NCI-H128 (cell line): Measurements from ENCODE around the gene IL19.
"Not testable (repeated sequence)": the region's sequence is repeated elsewhere in the genome, so short reads cannot be mapped to it uniquely, and the experiment has no call there.

Experiments
- DNase-seq: peaks from one replicate; lab custom pipeline; 2025; ENCODE audit not compliant: unreplicated experiment; lab: John Stamatoyannopoulos, UW

Gene IL19

DNA sequence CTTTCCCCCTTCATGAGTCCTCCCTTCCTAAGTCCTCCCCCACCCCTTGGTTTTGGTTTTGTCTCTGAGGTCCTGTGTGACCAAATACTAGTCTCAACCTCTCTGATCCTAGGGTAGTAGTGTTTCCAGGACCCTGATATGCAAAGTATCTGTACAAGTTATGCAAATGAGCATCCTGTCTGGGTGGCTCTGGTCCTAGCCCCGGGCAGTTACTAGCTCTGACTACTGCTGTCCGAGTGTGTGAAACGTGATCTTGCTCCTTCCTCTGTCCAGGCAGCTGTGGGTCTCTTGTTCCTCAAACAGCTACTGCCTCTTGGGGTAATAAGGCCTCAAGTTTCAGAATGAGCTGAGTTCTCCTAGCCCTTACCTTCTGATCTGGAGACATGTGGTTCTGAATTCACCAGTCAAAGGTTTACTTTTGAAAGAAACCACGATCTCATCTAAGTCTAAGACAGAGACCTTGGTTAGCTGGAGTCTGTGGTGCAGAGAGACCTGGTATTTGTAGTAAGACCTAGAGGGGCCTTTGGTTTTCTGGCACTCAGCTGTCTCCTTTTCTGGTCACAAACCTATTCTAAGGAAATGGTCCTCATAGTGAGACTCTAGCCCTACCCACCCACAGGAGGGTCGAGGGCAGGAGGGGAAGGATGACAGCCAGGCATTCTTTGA lies 31.0 kb upstream of the IL19 start:
- no peak for DNase-seq

DNA sequence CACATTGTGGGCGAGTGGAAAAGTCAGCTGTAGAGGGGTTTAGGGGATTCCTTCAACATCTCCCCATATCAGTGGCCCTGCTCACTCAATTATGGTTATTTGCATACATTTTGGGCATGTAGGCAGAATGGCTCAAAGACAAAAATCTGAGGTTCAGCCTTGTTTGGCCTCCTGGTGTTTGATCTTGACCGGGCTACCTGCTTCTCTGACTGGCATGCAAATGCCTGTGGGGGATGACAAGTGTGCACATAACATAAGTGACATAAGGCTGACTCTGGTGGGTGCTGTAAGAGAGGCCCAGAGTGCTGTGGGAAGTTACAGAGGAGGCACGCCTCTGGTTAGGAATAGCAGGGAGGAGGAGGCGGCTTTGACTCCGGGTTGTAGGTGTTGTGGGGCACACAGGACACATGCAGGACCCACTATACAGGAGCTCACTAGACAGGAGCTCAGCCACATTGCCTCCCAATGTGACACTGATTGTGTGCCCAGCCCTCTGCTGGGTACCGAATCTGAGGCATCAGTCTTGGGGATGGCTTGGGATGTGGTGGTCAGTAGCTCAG lies 29.4 kb upstream of the IL19 start:
- no peak for DNase-seq

DNA sequence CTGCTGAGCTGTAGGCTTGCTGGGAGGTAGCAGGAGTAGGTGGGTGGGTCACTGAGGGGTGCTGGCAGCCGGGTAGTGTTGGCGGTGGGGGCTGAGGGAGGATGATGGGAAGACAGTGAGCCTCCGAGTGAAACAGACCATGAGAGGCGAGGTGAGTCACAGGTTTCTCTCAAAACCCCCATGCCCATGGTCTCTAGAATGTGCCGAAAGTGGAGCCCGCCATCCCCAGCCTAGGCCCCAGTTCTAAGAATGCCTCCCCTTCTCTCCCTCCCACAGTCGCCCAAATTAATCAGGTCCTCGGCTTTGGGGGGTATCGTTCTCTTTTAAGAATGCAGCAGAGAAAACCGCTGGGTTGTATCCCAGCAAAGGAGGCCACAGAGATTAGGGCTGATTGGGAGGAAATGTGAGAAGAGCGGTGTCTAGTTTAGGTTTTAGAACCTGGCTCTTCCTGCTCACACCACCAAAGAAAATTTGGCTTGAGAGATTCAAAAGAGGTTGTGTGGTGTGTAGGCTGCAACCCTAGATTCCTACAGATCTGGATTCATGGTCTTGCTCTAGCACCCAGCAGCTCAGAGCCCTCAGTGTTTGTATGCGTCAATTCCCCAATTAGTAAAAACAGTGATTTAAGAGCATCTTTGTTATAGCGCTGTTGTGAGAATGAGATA lies 27.7 kb upstream of the IL19 start:
- DNase-seq: no peak

DNA sequence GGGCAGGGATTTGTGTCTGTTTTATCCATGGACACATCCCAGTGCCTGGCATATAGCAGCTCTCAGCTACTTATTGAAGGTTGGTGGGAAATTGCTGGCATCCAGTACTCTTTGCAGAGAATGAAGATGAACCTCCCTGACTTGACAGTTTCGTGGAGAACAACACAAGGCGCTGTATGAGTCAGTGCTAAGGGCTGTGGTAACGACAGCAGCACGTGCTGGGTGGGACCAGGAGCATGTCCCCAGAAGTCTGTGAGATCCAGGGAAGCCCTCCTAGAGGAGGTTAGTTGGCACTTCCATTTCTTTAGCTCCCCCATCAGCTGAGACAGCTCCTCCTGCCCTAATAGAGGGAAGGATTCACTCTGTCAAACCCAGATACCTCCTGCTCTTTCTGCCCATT lies 25.9 kb upstream of the IL19 start:
- DNase-seq: no peak

DNA sequence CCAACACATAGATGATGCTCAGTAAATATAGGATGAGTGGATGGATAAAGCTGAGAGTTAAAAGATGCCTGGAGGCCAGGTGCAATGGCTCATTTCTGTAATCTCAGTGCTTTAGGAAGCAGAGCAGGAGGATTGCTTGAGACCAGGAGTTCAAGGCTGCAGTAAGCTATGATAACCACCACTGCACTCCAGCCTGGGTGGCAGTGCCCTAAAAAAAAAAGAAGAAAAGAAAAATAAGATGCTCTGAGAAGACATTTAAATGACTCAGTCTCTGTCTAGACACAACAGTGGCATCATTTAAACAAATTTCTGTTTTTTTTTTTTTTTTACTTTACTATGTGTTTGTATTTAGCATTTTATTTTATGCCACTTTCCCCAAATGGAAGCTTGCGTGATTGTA lies 25.3 kb upstream of the IL19 start:
- DNase-seq: no peak

DNA sequence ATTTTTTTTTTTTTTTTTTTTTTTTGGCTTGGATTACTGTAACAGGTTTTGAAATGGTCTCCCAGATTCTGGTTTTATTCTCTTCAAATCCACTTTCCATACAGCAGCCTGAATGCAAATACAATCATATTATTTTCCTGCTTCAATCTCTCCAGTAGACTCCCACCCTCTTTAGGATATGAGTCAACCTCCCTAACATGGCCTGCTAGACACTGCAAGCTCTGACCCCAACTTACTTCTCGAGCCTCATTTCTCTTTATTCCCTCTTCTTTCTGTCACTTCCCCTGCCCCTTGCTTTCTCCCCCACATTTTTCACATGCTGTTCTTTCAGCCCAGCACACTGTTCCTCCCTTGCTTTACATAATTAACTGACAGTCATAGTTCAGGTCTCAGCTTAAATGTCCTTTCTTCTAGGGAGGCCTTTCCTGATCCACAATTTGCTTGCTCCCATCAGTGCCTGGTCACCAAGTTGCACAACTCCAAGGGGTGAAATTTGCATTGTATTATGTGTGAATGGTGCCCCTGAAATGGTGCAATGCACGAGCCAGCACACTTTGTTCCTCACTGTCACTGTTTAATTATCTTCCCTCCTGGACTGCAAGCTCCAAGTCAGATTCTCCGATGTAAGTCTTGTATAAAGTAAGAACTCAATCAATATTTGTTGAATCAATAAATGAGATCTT lies 22.1 kb upstream of the IL19 start:
- DNase-seq: no peak

DNA sequence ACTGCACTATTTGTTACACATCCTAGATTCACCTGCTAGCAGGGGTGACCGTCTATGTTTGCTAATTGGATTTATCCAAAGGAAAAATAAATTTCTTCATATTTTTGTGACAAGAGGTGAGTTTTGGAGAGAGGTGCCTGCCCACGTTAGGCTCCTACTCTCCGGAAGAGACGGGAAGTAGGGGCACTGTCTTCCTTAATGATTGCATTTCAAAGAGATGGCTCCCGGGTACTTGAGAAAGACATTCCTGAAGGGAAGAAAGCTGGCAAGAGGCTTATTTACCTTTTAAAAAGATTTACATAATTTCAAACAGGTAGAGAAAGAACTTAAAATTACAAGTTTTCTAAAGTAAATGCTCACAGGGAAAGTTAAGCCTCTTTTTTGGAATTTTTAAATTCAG lies 18.7 kb upstream of the IL19 start:
- DNase-seq: no peak

DNA sequence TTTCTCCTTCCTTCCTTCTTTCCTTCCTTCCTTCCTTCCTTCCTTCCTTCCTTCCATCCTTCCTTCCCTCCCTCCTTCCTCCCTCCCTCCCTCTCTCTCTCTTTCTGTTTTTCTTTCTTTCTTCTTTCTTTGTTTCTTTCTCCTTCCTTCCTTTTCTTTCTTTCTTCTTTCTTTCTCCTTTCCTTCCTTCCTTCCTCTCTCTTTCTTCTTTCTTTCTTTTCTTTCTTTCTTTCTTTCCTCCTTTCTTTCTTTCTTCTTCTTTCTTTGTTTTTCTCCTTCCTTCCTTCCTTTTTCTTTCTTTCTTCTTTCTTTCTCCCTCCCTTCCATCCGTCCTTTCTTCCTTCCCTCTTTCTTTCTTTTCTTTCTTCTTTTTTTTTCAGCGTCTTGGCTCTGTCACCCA lies 18.1 kb upstream of the IL19 start:
- DNase-seq: no peak

DNA sequence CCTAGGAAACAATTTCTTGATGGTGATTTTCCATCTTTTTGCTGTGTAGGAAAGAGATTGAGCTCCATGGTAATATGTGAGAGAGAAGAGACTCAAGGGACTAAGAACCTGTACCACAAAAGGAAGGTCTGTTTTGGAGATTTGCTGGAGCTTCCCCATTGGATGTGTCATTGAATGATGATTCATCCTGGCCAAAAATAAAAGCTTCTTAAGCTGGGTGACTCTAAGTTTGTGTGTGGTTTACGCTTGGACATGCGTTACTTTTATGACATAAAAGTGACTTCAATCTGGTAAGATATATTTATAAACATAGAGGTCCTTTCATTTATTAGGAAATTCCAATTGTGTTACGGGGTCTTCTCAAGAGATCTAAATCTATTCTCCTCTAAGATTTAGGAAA lies 17.4 kb upstream of the IL19 start:
- no peak for DNase-seq

DNA sequence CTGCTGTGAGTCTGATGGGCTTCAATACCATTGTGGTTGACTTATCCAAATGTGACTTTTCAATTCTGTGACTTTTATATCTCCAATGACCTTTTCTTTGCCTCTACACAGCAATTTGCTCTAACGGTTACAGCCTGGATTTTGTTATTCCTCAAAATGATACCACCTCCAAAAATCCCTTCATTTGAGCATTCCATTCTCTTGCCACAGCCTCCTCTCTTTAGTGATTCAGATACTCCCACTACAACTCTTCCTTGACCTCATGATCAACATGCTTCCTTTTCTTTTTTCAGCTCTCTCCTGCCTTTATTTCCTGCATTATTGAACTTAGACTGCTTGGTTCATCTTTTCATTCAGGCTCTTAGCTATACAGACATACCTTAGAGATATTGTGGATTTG lies 16.6 kb upstream of the IL19 start:
- DNase-seq: no peak

DNA sequence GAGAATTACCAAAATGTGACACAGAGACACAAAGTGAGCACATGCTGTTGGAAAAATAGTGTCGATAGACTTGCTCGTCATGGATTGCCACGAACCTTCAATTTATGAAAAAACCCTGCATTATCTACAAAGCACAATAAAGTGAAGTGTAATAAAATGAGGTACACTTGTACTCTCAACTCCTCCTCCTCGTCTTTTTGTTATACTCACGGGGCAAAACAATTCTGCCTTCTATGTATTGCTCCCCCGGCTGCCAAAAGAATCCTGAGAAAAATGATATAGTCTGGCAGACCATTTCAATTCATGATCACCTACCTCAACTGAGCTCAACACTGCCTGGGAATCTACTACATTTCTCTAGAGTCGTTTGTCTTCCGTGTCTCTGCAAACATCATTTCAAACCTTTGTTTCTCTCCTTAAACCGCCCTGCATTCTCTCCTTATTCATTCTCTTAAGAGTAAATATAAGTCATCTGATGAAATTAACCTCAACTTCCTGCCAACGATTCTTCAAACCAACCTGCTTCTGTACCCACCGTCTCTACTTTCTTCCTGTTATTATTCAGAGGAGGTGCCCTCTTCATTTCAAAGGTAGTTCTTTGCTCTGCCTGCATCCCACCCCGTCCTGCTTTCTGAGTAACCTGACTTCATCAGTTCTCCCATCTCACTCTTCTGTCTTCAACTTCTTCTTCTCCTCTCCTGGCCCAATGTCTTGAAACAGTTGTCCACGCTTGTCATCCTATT lies 12.9 kb upstream of the IL19 start:
- no peak for DNase-seq

DNA sequence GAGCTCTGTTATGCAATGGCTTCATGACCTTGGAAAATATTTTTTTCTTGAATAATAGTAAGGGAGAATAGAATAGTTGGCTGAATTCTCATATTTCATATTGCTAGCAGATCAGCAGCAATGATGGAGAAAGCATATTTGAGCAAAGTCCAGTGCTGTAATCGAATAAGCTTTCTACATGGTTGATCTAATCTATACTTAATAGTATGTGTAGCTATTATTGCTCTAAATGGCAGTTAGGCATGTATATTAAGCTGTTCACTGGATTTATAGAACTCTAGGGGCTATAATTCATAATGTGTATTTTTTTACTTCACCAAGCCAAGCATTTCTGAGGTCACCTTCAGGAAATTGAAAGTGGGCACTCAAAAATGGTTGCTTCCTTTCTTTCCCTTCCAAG lies 10.0 kb upstream of the IL19 start:
- DNase-seq: no peak

DNA sequence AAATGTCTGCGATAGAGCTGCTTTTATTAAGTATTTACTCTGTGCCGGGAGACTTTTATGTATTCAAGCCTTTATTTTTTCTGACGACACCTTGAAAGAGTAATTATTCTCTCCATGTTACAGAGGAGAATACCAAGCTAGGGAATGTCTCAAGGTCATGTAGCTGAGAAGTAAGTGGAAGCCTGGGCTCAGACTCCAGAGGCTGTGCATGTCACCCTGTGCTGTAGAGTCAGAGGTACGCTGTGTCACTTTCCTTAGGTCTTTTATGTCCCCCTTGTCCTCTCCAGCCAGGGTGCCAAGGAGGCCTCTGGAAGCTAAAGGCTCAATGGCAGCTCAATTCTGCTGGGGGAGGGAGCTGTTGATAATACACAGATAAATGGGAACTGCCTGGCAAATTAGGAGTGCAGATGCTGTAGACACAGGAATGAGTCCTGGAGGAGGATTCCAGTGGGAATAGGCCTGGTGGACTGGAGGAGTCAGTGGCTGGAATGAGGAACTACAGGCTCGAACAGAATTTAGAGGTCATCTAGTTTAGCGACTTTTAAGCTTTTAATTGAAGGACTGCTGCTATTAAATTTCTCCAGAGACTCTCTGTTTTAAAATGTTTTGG lies 9.3 kb upstream of the IL19 start:
- no peak for DNase-seq

DNA sequence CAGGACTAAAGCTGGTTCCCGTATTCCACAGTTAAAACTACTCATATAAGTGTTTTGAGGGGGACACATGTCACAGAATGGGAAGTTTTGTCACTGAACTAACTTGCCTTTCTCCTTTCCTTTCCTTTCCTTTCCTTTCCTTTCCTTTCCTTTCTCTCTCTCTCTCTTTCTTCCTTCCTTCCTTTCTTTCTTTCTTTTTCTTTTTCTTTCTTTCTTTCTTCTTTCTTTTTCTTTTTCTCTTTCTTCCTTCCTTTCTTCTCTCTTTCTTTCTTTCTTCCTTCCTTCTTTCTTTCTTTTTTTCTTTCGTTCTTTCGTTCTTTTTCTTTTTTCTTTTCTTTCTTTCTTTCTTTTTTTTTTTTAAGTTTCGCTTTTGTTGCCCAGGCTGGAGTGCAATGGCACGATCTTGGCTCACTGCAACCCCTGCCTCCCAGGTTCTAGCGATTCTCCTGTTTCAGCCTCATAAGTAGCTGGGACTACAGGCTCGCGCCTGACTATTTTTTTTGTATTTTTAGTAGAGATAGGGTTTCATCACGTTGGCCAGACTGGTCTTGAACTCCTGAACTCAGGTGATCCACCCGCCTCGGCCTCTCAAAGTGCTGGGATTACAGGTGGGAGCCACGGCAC lies 7.7 kb upstream of the IL19 start:
- not testable (repeated sequence) for DNase-seq

DNA sequence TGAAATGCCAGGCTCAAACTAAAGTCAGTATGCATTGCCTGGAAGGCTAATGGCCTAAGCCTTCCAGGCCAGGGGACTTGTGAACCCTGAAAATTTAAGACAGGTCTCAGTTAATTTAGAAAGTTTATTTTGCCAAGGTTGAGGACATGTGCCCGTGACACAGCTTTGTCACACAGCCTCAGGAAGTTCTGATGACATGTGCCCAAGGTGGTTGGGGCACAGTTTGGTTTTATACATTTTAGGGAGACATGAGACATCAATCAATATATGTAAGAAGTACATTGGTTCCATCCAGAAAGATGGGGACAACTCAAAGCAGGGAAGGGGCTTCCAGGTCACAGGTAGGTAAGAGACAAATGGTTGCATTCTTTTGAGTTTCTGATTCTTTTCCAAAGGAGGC lies 4.8 kb upstream of the IL19 start:
- not testable (repeated sequence) for DNase-seq

DNA sequence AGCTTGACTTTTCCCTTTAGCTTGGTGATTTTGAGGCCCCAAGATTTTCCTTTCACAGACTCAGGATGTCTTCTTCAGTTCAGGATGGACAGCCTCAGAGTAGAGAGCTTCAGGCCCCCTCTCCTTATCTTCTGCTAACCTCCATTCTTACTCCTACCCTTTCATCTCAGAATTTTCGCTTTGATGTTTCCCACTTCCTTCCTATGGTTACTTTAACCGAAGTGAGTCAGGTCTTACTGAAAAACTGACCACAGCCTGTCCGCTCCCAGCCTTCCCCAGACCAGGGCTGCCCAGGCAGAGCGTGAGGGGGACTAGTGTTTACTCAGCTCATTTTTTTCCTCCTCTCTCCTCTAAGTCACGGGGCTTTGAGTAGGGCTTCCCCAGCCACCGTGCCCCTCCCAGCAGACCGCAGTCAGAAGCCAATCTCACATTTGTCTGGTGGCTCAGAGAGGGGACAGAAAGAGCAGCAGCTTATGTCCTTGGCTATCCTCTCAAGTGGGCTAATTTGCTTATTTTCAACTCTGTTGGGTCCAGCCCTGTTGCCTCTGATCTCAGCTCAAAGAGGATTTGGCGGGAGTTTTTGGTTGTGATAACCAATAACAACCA lies 4.2 kb upstream of the IL19 start:
- no peak for DNase-seq

DNA sequence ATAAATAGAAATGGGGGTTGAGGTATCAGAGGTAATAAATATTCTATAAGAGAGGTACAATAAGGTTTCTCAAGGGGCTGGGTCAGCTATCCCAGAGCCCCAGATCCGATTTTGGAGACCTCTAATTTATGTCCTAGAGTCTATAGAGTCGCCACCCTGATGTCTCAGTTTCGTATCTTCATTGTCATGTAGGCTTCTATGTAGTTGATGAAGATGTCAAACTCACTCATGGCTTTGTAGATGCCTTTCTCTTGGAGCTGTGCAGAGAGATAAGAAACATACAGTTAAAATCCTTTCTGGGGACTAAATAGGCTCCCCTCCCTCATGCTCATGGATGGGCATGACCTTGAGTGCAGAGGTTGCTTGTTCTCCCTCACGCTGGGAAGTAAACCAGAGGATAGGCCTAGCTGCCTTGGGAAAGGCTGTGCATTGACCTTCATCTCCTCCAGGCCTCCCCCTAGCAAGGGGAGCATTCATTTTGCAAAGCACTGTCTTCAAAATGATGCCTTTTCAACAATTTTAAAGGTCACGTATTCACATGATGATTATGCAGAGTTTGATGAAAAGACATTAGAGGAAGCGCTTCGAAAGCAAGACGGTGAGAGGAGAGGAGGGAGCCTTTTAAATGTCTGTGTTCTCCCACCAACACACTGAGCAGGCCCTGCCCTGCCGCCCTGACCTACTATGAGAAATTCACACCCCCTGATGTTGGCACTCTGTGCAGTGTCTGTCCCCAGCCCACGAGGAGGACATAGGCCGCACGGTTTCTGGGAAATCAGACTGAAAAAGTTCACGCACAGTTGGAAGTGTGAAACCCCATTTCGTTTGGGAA lies 1.9 kb upstream of the IL19 start:
- DNase-seq: no peak

DNA sequence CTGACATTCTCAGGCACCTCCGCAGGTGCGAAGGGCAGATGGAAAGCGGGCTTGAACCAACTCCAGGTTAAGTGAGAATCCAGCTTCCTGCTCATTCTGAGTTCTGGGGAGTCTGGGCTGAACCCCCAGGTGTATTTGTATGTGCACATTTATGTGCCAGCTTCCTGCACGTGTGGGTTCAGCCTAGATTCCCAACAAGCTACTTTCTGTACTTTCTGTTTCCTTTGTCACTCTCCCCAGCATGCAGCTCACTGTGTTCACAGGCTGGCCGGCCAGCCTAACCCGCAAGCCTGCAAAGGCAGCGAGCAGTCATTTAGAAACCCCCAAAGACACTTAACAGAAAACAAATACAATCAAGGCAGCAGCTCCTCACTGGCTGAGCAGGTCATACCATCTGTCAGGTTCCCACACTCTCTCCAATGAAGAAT lies 1.3 kb upstream of the IL19 start:
- no peak for DNase-seq

DNA sequence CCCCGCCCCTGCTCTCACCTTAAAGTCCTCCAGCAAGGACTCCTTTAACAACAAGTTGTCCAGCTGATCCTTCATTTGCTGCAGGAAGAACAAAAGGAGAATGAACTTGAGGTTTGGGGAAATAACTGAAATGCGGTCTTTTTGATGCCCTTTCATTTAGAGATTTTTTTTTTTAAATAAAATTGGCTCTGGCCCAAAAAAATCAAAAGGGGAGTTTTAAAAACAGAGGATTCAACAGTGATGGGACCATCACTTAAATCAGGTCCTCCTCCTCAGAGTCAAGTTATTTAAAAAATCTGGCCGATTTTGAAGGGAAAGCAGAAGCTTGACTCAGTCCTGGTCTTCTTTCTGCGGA lies 742 bp downstream of the IL19 start:
- no peak for DNase-seq
